Sigmoid colon (tissue), 7 donors: Measurements from ENCODE around the gene PSTPIP2. TPM values are rescaled to one million over a fixed set of nuclear protein-coding genes. Genes with fewer than 3 reads are reported as not detected.
A peak's percentile ranks its signal among the peaks of the same experiment; 100 is the strongest.

Experiments
- DNase-seq: peaks from one replicate; pipeline ENCODE4 v3.0.0-alpha.2; 2019
- H3K27ac ChIP-seq, 4 donors: fragments of 200-600 bp; sonication (generic); one replicate each; pipeline ENCODE4 v1.5.1; 2016 to 2019; ENCODE audit warnings: mild to moderate bottlenecking in 1 of 4
- H3K27me3 ChIP-seq, 3 donors: fragments of 200-600 bp; sonication (generic); one replicate each; pipeline ENCODE4 v1.5.1; 2019; ENCODE audit warnings: mild to moderate bottlenecking in 1 of 3
- H3K36me3 ChIP-seq, 4 donors: fragments of 200-600 bp; sonication (generic); one replicate each; pipeline ENCODE4 v1.5.1; 2016 to 2019
- H3K4me1 ChIP-seq, 4 donors: fragments of 200-600 bp; sonication (generic); one replicate each; pipeline ENCODE4 v1.5.1; 2017 to 2019
- H3K4me3 ChIP-seq, 4 donors: fragments of 200-600 bp; sonication (generic); one replicate each; pipeline ENCODE4 v1.5.1; 2017 to 2019; ENCODE audit warnings: mild to moderate bottlenecking in 2 of 4, moderate library complexity in 1 of 4
- H3K9me3 ChIP-seq, 4 donors: fragments of 200-600 bp in 3 of 4; sonication (generic) in 3 of 4; one replicate each; pipeline versions ENCODE4 v1.5.1 to v1.6.1; 2013 to 2019
- EP300 ChIP-seq, 4 donors: sonication (generic); formaldehyde crosslinking; IDR thresholded peaks; one replicate each; pipeline ENCODE4 v1.6.1; 2017; ENCODE audit warnings: antibody characterized with exemption in 4 of 4
- POLR2A ChIP-seq, 2 donors: fragments of 450-650 bp; IDR thresholded peaks; one replicate each; pipeline ENCODE4 v1.6.1; 2016; ENCODE audit warnings: antibody characterized with exemption in 2 of 2, mild to moderate bottlenecking in 2 of 2, moderate library complexity in 2 of 2
- POLR2AphosphoS5 ChIP-seq, 4 donors: sonication (generic); formaldehyde crosslinking; IDR thresholded peaks; one replicate each; pipeline ENCODE4 v1.6.1; 2017; ENCODE audit warnings: antibody characterized with exemption in 4 of 4
- WGBS, 2 donors: extraction: QIAGEN DNeasy Blood & Tissue Kit; methylation state at CpG; one replicate each; pipeline ENCODE4 v1.1.7; 2013; 5-methylcytosine and 5-hydroxymethylcytosine counted together
- intact Hi-C: fragments of 100-400 bp; cut with DNase I; formaldehyde crosslinking; loops from one replicate; pipeline ENCODE4 v1.15.1; 2023
- polyA plus RNA-seq, 3 donors: library from polyadenylated mRNA; stranded (reverse); fragments of 200-250 nt; gene quantifications; one replicate each; pipeline ENCODE4 v1.2.3, GENCODE V29; 2013
- total RNA-seq, 4 donors: library from RNA; depleted of rRNA; stranded (reverse); fragments of >200 nt; gene quantifications; one replicate each; pipeline ENCODE4 v1.1.0, GENCODE V29; 2016
- TF ChIP-seq, protein P1 (sequence below), 4 experiments: fragments of 450-650 bp in 3 of 4; fragments of 200-600 bp in 1 of 4; IDR thresholded peaks; one replicate each; pipeline ENCODE4 v1.5.1; 2016 to 2019; ENCODE audit warnings: antibody characterized with exemption in 4 of 4, mild to moderate bottlenecking in 3 of 4, moderate library complexity in 2 of 4
- donor health status: healthy with polysubstance abuse.
- donor health status: Bipolar disorder and iron deficiency.
- donor health status: healthy.

Gene PSTPIP2
- total and polyA plus RNA-seq, 7 donors = 4.2 to 15.0 (median 7.6) TPM

DNA sequence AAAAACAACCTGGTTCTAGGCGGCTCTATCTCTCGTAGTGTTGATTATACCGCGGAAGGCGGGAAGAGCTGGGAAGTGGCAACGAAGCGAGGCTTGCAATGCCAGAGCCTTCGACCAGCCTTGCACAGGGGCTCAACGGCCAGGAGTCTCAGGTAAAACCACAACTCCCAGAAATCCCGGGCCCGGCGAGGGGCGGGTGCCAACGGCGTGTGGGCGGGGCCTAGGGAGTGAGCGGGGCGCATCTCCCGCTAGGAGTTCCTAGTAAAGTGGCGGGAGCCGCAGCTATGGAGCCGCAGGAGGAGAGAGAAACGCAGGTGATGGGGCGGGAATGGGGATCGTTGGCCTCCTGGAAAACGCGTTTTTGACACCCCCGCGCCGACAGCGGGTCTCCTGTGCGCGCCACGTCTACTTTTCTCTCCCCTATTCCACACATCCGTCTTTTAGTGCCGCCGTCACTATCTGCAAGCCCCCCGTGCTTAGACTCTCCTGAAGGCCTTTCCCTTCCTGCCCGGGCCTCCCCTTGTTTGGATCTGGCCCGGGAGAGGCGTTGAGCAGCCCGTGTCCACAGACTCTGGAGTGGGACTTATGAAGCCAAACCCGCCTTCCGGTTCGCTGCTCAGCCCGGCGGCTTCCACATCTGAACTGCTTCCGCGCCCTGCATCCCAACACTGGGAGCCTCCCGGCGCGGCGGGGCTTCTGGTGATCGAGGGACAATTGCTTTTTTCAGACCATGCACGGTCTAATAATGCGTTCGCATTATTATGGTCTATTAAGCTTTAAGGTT lies 32.3 kb upstream of the PSTPIP2 start, which contains the start of gene HAUS1:
TSS of gene HAUS1 (plus strand) at position 258 of the 784 bp plus-strand sequence. CDS start at position 285, 27 bp downstream.
- intact Hi-C loops = loop anchor here (10.0 kb wide), 1 partner anchor 810 kb away; the partner anchor contains the start of genes KATNAL2 and PIAS2
- Histone ChIP-seq H3K4me1 (peaks cover 0 to 16% (median 10%) of the 10 kb centered on the region in 4 donors), H3K27me3 (no peaks in the 10 kb centered on the region), H3K4me3 (peak within 1 kb of the TSS; percentile 51 to 84 (median 77)), H3K27ac (peak within 1 kb of the TSS; percentile 85 to 91 (median 91)), H3K36me3 (peaks cover 0 to 9% (median 3%) of the 10 kb centered on the region in 4 donors), H3K9me3 (no peaks in the 10 kb centered on the region)
- WGBS, 2 donors = 0 to 1% methylated on average over 57 of the region's 57 CpGs
- peak; percentile 49 to 56 for TF ChIP-seq POLR2A (IDR thresholded peaks at IDR 0.05)
- TF ChIP-seq, protein P1, sequence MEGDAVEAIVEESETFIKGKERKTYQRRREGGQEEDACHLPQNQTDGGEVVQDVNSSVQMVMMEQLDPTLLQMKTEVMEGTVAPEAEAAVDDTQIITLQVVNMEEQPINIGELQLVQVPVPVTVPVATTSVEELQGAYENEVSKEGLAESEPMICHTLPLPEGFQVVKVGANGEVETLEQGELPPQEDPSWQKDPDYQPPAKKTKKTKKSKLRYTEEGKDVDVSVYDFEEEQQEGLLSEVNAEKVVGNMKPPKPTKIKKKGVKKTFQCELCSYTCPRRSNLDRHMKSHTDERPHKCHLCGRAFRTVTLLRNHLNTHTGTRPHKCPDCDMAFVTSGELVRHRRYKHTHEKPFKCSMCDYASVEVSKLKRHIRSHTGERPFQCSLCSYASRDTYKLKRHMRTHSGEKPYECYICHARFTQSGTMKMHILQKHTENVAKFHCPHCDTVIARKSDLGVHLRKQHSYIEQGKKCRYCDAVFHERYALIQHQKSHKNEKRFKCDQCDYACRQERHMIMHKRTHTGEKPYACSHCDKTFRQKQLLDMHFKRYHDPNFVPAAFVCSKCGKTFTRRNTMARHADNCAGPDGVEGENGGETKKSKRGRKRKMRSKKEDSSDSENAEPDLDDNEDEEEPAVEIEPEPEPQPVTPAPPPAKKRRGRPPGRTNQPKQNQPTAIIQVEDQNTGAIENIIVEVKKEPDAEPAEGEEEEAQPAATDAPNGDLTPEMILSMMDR (IDR thresholded peaks at IDR 0.05) = no peak
- peak; percentile 52 to 90 (median 78) for TF ChIP-seq POLR2AphosphoS5 (IDR thresholded peaks at IDR 0.05)
- DNase-seq = peak; percentile 96

DNA sequence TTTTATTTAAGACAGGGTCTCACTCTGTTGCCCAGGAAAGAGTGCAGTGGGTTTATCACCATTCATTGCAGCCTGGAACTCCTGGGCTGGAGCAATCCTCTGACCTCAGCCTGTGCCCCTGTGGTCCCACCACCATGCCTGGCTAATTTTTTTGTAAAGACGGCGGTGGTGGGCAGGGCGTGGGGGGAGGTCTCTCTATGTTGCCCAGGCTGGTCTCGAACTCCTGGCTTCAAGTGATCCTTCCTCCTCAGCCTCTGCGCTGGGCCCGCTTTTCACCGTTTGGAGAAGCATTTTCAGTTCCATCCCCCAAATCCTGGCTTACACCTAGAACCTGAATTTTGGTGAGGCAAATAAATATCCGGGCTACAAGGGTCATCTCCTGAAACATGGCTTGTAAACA lies 27.4 kb upstream of the PSTPIP2 start:
- H3K4me3 ChIP-seq = no peak overlapping the region
- WGBS, 2 donors = 96 to 97% methylated on average over 8 of the region's 8 CpGs
- peaks cover 0 to 37% (median 29%) of the 10 kb centered on the region in 4 donors for H3K4me1 ChIP-seq
- H3K27ac ChIP-seq = no peak overlapping the region
- intact Hi-C loops = no loop called here
- no peak for DNase-seq
- H3K27me3 ChIP-seq = no peaks in the 10 kb centered on the region
- H3K9me3 ChIP-seq = no peaks in the 10 kb centered on the region
- TF ChIP-seq, protein P1 (IDR thresholded peaks at IDR 0.05) = no peak
- no peak for TF ChIP-seq EP300 (IDR thresholded peaks at IDR 0.05)
- no peak for TF ChIP-seq POLR2AphosphoS5 (IDR thresholded peaks at IDR 0.05)
- TF ChIP-seq POLR2A (IDR thresholded peaks at IDR 0.05) = no peak
- H3K36me3 ChIP-seq = peaks cover 0 to 4% (median 0%) of the 10 kb centered on the region in 4 donors

DNA sequence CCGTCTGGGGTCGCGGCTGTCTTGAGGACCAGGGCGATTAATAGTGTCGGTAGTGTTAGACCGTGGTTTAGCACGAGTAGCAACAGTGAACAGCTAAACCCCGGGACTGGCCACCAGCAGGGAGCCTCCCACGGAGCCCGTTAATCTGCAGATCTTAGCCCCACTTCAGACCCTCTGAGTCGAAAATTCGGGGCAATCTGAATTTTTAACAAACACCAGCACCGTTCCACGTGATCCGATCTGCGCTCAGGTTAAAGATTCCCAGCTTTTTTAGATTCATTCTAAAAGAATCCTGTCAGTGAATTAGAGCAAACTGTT lies 26.5 kb upstream of the PSTPIP2 start:
- 32 to 42% methylated on average over 16 of the region's 16 CpGs for WGBS, 2 donors
- TF ChIP-seq POLR2AphosphoS5 (IDR thresholded peaks at IDR 0.05) (no peak), EP300 (IDR thresholded peaks at IDR 0.05) (no peak), POLR2A (IDR thresholded peaks at IDR 0.05) (no peak)
- TF ChIP-seq, protein P1 (IDR thresholded peaks at IDR 0.05) = no peak
- peak overlapping the region; percentile 89 to 97 (median 90) for H3K27ac ChIP-seq
- H3K27me3 ChIP-seq = no peaks in the 10 kb centered on the region
- peaks cover 0 to 41% (median 31%) of the 10 kb centered on the region in 4 donors for H3K4me1 ChIP-seq
- H3K9me3 ChIP-seq = no peaks in the 10 kb centered on the region
- H3K36me3 ChIP-seq = peaks cover 0 to 12% (median 1%) of the 10 kb centered on the region in 4 donors
- intact Hi-C loops = no loop called here
- no peak for DNase-seq
- peak overlapping the region; percentile 73 to 100 (median 94) for H3K4me3 ChIP-seq

DNA sequence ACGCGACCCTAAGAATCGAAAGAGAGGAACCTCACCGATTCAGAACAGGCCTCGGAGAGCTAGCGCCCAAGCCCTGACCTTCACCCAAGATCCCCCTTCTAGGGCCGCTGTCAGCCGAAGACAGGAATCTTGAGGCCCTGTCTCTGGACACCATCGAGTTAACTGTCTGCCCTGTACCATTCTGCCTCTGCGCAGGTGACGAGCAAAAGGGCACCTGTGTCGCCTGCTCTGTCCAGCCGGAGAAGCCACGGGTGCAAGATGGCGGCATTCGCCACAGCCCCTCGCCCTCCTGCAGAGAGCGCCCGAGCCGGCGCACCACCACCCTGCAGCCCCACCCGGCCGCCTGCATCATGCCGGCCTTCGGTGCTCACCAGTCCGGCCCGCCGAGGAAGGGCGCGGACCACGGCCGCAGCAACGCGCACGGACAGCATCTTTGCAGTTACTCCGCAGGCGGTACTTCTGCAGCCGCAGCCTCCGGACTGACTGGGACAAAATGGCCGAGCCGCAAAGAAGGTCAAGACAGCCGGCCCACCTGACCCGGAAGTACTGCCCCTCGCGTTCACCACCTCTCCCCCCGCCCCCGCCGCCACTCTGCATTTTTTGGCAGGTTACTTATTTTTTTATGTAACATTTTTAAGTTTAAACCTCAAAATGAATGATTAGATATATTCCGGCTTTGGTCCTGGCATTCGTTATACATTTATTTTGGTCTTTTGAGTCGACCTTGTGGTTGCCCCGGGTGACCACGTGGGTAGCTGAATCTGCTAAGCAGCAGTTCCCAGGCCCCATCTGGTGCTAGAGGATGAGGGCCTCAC lies 25.9 kb upstream of the PSTPIP2 start, which contains the start of gene ATP5F1A:
TSS of gene ATP5F1A (minus strand) at position 496 of the 815 bp plus-strand sequence. CDS start at position 431, 65 bp downstream.
- intact Hi-C loops = no loop called here
- peak; percentile 93 for DNase-seq
- TF ChIP-seq, protein P1 (IDR thresholded peaks at IDR 0.05) = no peak
- no peak for TF ChIP-seq EP300 (IDR thresholded peaks at IDR 0.05)
- TF ChIP-seq POLR2AphosphoS5 (IDR thresholded peaks at IDR 0.05) = peak; percentile 95 to 98 (median 96)
- TF ChIP-seq POLR2A (IDR thresholded peaks at IDR 0.05) = peak; percentile 88 to 92

More for the DNA sequence above, 25.9 kb upstream of the PSTPIP2 start, which contains the start of gene ATP5F1A:
- peaks cover 0 to 18% (median 4%) of the 10 kb centered on the region in 4 donors for H3K36me3 ChIP-seq
- peak within 1 kb of the TSS; percentile 89 to 97 (median 90) for H3K27ac ChIP-seq
- WGBS, 2 donors = 0% methylated on average over 53 of the region's 53 CpGs
- H3K27me3 ChIP-seq = no peaks in the 10 kb centered on the region
- peak within 1 kb of the TSS; percentile 73 to 100 (median 94) for H3K4me3 ChIP-seq
- no peaks in the 10 kb centered on the region for H3K9me3 ChIP-seq
- H3K4me1 ChIP-seq = peaks cover 0 to 47% (median 34%) of the 10 kb centered on the region in 4 donors
